Subcutaneous adipose tissue (tissue), 4 donors: ENCODE measurements around the gene CTTNBP2NL. TPM values are rescaled to one million over a fixed set of nuclear protein-coding genes. Genes with fewer than 3 reads are reported as not detected.

Experiments
- CTCF ChIP-seq: fragments of 450-650 bp; IDR thresholded peaks from one replicate; pipeline ENCODE4 v1.5.1; 2016; ENCODE audit warnings: low read depth, mild to moderate bottlenecking, control low read depth, antibody characterized with exemption, moderate library complexity
- total RNA-seq, 4 donors: library from RNA; depleted of rRNA; stranded (reverse); fragments of >200 nt; gene quantifications; one replicate each; pipeline ENCODE4 v1.1.0, GENCODE V29; 2016

CTTNBP2NL gene
- total RNA-seq, 4 donors from 2014 or later, result 27.1 to 72.7 (median 31.6) TPM

- no peak for TF ChIP-seq CTCF
These were observed 21.3 kb downstream of the CTTNBP2NL start for GRCh38 chr1:112417271-112417670.

- TF ChIP-seq CTCF, result no peak
These were observed 22.3 kb downstream of the CTTNBP2NL start for GRCh38 chr1:112418099-112418892.

- no peak for TF ChIP-seq CTCF
These were observed 27.2 kb downstream of the CTTNBP2NL start for GRCh38 chr1:112423207-112423606.

- no peak for TF ChIP-seq CTCF
These were observed 33.7 kb downstream of the CTTNBP2NL start for GRCh38 chr1:112429749-112430148.

GRCh38 chr1:112431038-112431437 lies 35.0 kb downstream of the CTTNBP2NL start:
- TF ChIP-seq CTCF, result no peak

- no peak for TF ChIP-seq CTCF
These were observed 39.4 kb downstream of the CTTNBP2NL start for GRCh38 chr1:112435448-112435847.

- no peak for TF ChIP-seq CTCF
These were observed 40.6 kb downstream of the CTTNBP2NL start for GRCh38 chr1:112436384-112437156.
